Stimulated activated CD8-positive, alpha-beta memory T cell treated with anti-CD3 and anti-CD28 coated beads, Interleukin-12 subunit alpha, Interleukin-12 subunit beta, amount 100 ng/mL, for 1 hour (primary cell): ENCODE results near the gene HSPA12A.

Experiments used
- DNase-seq: peaks from one replicate; pipeline ENCODE4 v3.0.0-alpha.2; 2020; ENCODE audit warnings: low read depth

Gene HSPA12A, protein sequence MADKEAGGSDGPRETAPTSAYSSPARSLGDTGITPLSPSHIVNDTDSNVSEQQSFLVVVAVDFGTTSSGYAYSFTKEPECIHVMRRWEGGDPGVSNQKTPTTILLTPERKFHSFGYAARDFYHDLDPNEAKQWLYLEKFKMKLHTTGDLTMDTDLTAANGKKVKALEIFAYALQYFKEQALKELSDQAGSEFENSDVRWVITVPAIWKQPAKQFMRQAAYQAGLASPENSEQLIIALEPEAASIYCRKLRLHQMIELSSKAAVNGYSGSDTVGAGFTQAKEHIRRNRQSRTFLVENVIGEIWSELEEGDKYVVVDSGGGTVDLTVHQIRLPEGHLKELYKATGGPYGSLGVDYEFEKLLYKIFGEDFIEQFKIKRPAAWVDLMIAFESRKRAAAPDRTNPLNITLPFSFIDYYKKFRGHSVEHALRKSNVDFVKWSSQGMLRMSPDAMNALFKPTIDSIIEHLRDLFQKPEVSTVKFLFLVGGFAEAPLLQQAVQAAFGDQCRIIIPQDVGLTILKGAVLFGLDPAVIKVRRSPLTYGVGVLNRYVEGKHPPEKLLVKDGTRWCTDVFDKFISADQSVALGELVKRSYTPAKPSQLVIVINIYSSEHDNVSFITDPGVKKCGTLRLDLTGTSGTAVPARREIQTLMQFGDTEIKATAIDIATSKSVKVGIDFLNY

DNA sequence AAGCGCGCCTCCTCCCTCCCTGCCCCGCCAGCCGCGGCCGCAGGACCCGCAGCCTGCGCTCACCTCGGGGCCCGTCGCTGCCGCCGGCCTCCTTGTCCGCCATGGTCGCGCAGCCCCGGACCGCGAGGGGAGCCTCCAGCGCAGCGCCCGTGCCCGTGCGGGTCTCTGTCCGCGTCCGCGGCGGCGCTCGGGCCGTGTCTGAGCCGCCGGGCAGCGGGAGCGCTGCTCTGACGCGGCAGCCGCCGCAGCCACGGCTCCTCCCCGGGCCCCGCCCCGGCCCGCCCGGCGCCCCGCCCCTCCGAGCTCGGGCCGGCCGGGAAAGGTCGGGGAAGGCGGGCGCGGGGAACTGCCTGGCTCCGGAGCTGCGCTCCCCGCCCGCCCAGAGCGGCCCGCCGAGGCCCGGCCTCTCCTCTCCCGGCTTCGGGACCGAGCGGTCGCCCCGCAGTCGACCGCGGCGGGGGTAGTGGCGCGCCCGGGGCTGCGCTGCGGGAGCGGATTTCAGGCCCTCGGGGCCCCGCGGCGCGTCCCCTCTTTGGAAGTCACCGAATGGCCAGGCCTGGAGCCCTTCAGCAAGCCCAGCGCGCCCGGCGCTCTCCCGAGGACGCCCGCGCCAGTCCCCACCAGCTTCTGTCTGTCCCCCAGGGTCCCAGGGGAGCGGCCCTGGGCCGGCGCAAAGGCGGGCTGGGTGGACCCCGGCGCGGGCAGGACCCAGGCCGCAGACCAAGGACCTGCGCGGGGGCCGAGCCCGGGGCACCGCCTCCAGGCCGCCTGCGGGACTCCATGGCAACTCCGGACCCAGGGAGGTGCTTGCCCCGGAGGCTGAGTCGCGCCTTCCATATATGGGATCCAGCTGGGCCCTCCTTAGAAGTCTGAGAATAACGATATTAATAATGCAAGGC is at the start of gene HSPA12A:
HSPA12A (minus strand) TSS at position 200 of the 899 bp plus-strand sequence; CDS start at position 103, 97 bp downstream.
- DNase-seq, result peak; percentile 6

DNA sequence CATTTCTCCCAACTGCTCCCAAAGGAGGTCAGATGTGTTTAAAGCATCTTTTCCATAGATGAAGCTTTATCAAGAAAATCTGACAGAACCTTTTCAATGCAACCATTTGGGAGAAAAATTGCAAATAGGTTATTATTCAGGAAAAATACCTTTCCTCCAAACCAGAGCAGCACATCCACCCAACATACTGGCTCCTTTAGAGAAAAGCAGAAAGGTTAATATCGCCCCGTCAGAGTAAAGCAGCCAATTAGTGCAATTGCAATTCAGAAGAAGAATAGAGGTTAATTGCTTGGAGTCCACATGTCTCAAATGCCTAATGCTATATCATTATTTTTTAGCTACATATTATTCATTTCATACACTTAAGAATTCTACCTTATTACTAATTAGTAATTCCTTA is 48.9 kb upstream of the HSPA12A start:
- no peak for DNase-seq

DNA sequence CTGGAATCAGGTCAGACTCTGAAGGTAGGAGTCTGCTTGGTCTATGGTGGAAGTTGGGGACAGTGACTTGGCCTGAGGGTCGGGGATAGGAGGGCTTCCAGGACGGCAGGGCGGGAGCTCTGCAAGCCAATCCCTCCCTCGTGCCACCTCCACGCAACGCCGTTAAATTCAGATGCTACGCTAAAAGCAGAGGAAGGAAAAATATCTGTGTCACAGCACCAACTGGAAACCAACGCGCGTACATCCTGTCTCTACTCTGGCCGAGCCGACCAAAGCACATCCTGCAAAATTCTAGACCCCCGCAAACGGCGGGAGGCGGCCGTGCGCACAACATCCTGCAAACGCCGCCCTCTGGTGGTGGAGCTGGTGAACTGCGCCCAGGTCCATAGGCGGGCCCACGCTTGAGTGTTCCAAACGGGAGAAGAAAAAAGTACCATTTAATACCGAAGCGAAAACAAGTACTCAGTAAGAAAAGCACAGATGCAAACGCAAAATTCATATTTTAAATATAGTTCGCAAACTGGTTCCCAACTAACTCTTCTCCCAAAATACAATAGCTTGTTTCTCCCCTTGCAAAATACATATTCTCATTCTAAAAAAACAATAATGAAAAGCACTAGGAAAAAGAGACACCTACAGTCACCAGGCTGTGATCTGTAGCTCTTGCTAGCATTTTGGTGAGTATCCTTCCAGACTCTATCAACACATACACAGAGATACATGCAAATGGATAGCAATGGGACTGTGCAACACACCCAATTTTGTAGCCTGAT is 45.7 kb upstream of the HSPA12A start:
- peak; percentile 60 for DNase-seq

GRCh38 chr10:116787053-116787659 is 44.8 kb upstream of the HSPA12A start:
- DNase-seq, result no peak

DNA sequence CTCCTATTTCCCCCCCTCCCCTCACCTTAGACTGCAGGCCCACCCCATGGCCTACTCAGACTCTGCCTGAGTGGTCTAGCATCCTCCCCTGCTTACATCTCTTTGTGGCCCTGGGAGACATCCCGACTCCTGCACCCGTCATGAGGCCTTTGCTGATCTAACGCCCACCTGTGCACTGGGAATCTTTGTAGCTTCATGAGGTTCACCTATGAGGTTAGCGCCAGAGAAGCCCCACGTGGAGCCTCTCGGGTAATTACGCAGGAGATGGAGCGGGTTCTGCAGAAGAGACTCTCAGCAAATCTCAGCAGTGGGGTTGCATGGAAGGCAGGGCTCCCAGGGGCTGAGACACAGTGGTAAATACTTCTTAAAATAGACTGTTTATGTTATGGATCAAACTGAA is 43.5 kb upstream of the HSPA12A start:
- DNase-seq, result no peak

- DNase-seq, result no peak
These were observed 42.9 kb upstream of the HSPA12A start for GRCh38 chr10:116785282-116785681.

- no peak for DNase-seq
These were observed 42.3 kb upstream of the HSPA12A start for GRCh38 chr10:116784651-116785050.

GRCh38 chr10:116784035-116784434 is 41.7 kb upstream of the HSPA12A start:
- DNase-seq, result no peak

- DNase-seq, result no peak
These were observed 40.8 kb upstream of the HSPA12A start for GRCh38 chr10:116783011-116783655.

- no peak for DNase-seq
These were observed 39.1 kb upstream of the HSPA12A start for GRCh38 chr10:116781370-116781884.

DNA sequence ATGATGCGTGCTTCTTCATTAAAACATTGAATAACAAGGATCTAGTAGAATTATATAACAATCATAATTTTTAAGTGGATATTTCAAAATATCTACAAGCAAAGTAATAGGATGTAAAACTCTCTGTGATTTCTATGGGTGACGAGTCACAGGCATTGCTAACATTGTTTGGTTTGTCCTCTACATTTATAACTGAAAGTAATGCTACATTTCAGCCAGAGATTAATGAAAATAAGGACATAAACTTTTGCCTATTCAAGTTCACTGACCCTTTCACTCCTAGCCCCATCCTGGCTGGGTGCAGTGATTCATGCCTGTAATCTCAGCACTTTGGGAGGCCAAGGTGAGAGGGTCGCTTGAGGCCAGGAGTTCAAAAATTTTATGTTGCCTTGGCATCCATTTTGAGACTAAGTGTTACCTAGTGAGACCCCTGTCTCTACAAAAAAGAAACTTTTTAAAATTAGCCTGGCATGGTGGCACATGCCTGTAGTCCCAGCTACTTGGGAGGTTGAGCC is 38.4 kb upstream of the HSPA12A start:
- no peak for DNase-seq

DNA sequence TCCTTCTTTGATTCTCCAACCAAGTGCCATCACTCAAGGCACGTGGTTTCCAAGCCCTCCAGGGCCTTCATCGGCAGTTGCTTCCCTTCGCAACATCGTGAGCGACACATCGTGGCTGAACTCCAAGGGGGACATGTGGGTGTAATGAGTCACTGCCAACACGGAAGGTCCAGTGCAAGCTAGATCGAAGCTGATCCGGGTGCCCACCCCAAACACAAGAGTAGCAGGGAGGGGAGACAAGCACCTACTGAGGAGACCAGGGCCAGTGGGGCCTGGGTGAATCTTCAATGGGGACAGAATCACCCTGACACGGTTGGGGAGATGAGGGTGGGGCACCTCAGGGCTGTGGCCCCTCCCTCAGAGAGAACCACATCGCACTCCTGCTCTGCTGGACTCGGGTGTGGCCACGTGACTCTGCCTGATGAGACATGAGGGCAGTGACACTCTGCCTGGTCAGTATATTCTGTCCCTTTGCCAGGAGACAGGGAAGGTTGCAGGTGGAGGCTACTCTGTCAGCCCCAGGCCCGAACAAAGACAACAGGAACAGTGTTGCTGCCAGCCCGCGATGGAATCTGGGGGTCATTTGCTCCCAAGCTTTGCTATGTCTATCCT is 36.8 kb upstream of the HSPA12A start:
- DNase-seq, result no peak

DNA sequence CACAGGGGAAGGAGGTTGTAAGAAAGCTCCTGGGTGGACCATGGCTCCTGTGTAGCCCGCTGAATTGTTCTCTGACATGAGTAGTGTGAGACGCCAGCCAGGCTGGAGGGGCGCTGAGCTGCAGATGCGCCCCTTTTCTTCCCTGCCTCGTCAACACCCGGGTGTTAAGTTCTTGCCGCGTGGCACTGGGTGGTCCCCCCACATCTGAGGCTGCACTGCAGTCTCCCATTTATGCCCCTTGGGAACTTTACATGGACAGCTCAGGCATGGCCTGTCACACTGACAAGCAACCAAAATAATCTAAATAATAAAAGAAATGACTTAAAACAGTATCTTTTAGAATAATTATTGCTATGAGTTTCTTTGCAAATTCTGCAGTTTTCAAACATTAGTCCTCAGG is 34.6 kb upstream of the HSPA12A start:
- DNase-seq, result no peak

DNA sequence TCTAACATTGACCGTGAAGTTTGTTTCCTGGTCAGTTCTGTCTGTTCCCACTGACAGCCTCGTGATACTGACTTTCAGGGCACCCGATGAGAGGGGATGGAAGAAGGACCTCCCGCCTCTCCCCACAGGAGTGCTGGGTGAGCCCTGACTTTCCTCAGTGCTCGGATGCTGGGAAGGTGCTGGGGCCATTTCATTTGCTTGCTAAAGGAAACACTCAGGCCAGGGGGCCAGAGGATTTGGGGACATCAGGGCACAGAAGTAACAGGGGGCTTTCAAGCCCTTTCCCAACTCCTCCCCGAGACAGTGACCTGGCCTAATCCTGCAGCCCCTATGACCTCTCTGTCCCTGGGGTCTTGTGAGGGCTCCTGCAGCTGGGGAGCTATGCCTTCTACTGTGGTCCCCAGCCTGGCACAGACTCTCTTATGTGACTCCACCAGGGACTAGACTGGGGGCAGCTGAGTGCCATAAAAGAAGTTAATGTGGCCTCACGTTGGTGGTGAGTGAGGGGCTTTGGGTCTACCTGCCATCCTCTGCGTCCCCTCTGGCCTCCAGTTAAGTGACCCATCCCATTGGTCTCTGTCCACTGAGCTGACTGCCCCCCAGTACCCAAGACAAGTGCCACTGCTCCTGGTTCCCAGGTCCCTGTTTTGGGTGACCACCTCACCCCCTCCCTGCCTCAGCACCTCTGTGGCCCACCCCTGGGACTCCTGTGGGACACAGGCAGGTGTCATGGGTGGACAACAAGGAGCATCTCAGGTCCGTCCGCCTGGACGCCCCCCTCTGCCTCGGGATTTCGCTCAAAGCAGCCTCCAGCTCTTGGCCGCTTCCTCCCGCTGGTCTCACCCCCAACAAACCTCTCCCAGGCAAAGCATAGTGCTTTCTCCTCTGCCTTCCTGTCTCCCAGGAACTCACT is 33.4 kb upstream of the HSPA12A start:
- no peak for DNase-seq

DNA sequence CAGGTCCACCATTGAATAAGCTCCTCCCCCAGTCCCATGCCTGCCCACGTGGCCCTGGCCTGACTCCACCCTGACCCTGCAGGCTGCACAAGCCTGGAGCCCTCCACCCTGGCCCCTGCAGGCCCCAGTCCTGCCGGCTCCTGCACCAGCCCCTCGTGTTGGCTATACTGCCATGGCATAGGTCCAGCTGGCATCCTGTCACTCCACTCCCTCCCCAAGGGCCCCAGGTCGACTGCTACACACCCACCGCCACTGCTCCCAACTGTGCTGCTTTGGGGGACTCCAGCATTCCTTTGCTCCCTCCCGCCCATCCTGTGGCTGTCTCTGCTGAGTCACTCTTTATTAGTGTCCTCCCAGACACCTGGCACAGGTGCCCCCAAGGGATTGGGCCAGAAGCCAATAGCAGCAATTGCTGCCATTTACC is 32.4 kb upstream of the HSPA12A start:
- DNase-seq, result no peak

DNA sequence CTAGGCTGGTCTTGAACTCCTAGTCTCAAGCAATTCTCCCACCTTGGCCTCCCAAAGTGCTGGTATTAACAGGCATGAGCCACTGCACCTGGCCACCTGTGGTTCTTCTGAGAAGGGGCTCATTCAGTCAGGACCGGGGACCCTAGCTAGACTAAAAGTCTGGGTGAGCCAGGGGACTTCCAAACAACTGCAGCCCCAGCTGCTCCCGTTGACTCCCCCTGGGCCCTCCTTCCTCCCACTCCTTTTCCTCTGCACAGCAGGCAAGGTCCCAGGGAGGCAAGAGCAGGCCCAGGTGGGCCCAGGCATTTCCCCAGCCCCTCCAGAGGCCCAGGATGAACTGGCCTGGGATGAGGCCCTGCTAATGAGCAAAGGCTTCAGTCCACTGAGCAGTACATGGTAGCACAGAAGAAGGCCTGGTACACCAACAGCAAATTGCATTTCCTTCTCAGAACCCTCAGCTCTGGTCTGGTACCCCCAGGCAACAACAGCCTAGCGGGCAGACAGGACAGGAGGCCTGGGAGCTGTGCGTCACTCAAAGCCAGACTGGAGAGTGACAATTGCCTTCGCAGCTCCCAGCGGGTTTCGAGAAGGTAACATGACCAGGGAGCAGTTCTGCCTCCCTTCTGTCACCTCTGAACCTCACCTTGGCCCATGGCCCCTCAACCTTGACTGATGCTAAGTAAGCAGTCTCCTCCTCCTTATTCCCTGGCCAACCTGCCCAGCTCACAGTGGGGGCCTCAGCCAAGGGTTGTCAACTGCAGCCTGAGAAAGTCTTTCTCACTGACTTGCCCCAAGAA is 30.7 kb upstream of the HSPA12A start:
- no peak for DNase-seq

DNA sequence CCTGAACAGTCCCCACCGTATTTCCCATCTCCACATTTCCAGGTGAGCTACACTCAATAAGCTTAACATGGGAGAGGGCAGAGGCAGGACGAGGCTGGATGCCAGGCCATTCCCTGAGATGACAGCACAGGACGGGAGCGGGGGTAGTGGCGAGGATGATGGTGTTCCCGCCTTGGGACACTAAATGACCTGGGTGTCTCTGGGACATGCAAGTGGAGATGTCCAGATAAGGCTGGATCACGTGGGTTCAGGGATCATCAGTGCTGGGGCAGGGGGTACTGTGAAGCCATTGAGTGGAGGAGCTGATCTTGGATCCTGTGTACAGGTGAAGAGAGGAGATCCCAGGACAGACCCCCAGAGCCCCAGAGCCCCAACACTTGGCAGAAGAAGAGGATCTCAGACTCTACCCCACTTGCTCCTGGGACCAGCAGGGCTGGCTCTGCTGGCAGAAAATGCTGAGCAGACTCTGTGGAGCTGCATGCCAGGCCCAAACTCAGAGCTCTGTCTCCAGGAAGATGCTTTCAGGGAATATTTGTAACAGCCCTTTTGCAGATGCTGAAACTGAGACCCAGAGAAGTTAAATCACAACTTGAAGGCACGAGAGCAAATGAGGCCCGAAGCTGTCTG is 29.7 kb upstream of the HSPA12A start:
- DNase-seq, result no peak
